Measurements from ENCODE around the gene GMNN. TPM values are rescaled to one million over a fixed set of nuclear protein-coding genes. Genes with fewer than 3 reads are reported as not detected.
A peak's percentile ranks its signal among the peaks of the same experiment; 100 is the strongest.

Gene GMNN
- total and polyA plus RNA-seq, 7 experiments from 2014 or later, result 4.2 to 54.6 (median 5.8) TPM

- H3K4me3 ChIP-seq (ENCODE audit: low read length), result no peak overlapping the region
- intact Hi-C loops (cut with micrococcal nuclease), result loop anchor here in 1 of 2 donors (5.0 kb wide), 3 partner anchors 78 to 238 kb away; no protein-coding TSS in a partner anchor
Measured at GRCh38 chr6:24778878-24779277, 4.1 kb downstream of the GMNN start.

GRCh38 chr6:24779416-24780016 lies 4.8 kb downstream of the GMNN start:
- Histone ChIP-seq H3K27me3 (ENCODE audit: control insufficient read depth in 2 of 2, insufficient read depth in 2 of 2, low read length in 2 of 2) (no peaks in the 10 kb centered on the region), H3K4me3 (ENCODE audit: low read length) (no peak overlapping the region), H3K4me1 (ENCODE audit: control insufficient read depth in 2 of 2, insufficient read depth in 2 of 2, low read length in 2 of 2) (peaks cover 6 to 7% of the 10 kb centered on the region in 2 donors), H3K36me3 (ENCODE audit: control insufficient read depth in 2 of 3, insufficient read depth in 3 of 3, low read length in 3 of 3) (peaks cover 0 to 4% (median 0%) of the 10 kb centered on the region in 3 experiments), H3K27ac (ENCODE audit: low read depth, low read length) (no peak overlapping the region), H3K9me3 (ENCODE audit: control insufficient read depth in 2 of 3, low read length in 3 of 3) (no peaks in the 10 kb centered on the region)
- H3K36me3 Mint-ChIP-seq, result peaks cover 0 to 31% (median 10%) of the 10 kb centered on the region in 5 donors
- intact Hi-C loops (cut with micrococcal nuclease), result loop anchor here in 1 of 2 donors (5.0 kb wide), 3 partner anchors 78 to 238 kb away; no protein-coding TSS in a partner anchor
- H3K27ac Mint-ChIP-seq, result peak overlapping the region in 2 of 9 donors; percentile 6 to 60
- DNase-seq, result no peak
- ChIA-PET POLR2A (interaction anchor here (0.6 to 1.5 kb wide), 4 partner anchors 8 to 246 kb away, joined by 3 to 4 read pairs (median 3); no protein-coding TSS in a partner anchor), CTCF (interaction anchor here (0.7 kb wide), 1 partner anchor 9 kb away, joined by 4 read pairs; no protein-coding TSS in a partner anchor)
- no peak for ATAC-seq
- no peaks in the 10 kb centered on the region for H3K9me3 Mint-ChIP-seq
- peak overlapping the region in 1 of 10 donors; percentile 55 for H3K4me3 Mint-ChIP-seq
- no peaks in the 10 kb centered on the region for H3K27me3 Mint-ChIP-seq
- peaks cover 10 to 49% (median 20%) of the 10 kb centered on the region in 7 donors for H3K4me1 Mint-ChIP-seq

More at GRCh38 chr6:24778878-24779277, 4.1 kb downstream of the GMNN start:
- no peaks in the 10 kb centered on the region for H3K27me3 Mint-ChIP-seq
- peaks cover 6 to 7% of the 10 kb centered on the region in 2 donors for H3K4me1 ChIP-seq (ENCODE audit: control insufficient read depth in 2 of 2, insufficient read depth in 2 of 2, low read length in 2 of 2)
- peaks cover 10 to 52% (median 21%) of the 10 kb centered on the region in 7 donors for H3K4me1 Mint-ChIP-seq
- no peaks in the 10 kb centered on the region for H3K9me3 ChIP-seq (ENCODE audit: control insufficient read depth in 2 of 3, low read length in 3 of 3)
- peaks cover 0 to 28% (median 10%) of the 10 kb centered on the region in 5 donors for H3K36me3 Mint-ChIP-seq
- H3K27me3 ChIP-seq (ENCODE audit: control insufficient read depth in 2 of 2, insufficient read depth in 2 of 2, low read length in 2 of 2), result no peaks in the 10 kb centered on the region
- POLR2A ChIA-PET, result interaction anchor here (0.6 to 1.5 kb wide), 3 partner anchors 8 to 247 kb away, joined by 3 to 4 read pairs (median 3); no protein-coding TSS in a partner anchor
- ATAC-seq (no peak), DNase-seq (no peak)
- no peak overlapping the region for H3K27ac Mint-ChIP-seq
- no peak overlapping the region for H3K27ac ChIP-seq (ENCODE audit: low read depth, low read length)
- peak overlapping the region in 1 of 10 donors; percentile 25 for H3K4me3 Mint-ChIP-seq
- no peaks in the 10 kb centered on the region for H3K9me3 Mint-ChIP-seq
- H3K36me3 ChIP-seq (ENCODE audit: control insufficient read depth in 2 of 3, insufficient read depth in 3 of 3, low read length in 3 of 3), result peaks cover 0 to 4% (median 0%) of the 10 kb centered on the region in 3 experiments
- CTCF ChIA-PET, result no interaction called here

GRCh38 chr6:24780206-24780605 lies 5.5 kb downstream of the GMNN start:
- DNase-seq (no peak), ATAC-seq (no peak)
- Mint-ChIP-seq H3K4me1 (peaks cover 10 to 48% (median 20%) of the 10 kb centered on the region in 7 donors), H3K9me3 (no peaks in the 10 kb centered on the region), H3K27ac (no peak overlapping the region), H3K27me3 (no peaks in the 10 kb centered on the region), H3K4me3 (no peak overlapping the region), H3K36me3 (peaks cover 0 to 33% (median 10%) of the 10 kb centered on the region in 5 donors)
- Histone ChIP-seq H3K27me3 (ENCODE audit: control insufficient read depth in 2 of 2, insufficient read depth in 2 of 2, low read length in 2 of 2) (no peaks in the 10 kb centered on the region), H3K9me3 (ENCODE audit: control insufficient read depth in 2 of 3, low read length in 3 of 3) (no peaks in the 10 kb centered on the region), H3K4me3 (ENCODE audit: low read length) (no peak overlapping the region), H3K36me3 (ENCODE audit: control insufficient read depth in 2 of 3, insufficient read depth in 3 of 3, low read length in 3 of 3) (no peaks in the 10 kb centered on the region), H3K27ac (ENCODE audit: low read depth, low read length) (no peak overlapping the region), H3K4me1 (ENCODE audit: control insufficient read depth in 2 of 2, insufficient read depth in 2 of 2, low read length in 2 of 2) (peaks cover 6 to 7% of the 10 kb centered on the region in 2 donors)
- intact Hi-C loops (cut with micrococcal nuclease), result no loop called here
- CTCF ChIA-PET, result interaction anchor here (0.6 to 0.7 kb wide), 2 partner anchors 8 to 17 kb away, joined by 3 to 4 read pairs; no protein-coding TSS in a partner anchor
- POLR2A ChIA-PET, result interaction anchor here (1.5 kb wide), 1 partner anchor 10 kb away, joined by 4 read pairs; no protein-coding TSS in a partner anchor

- CTCF ChIA-PET, result interaction anchor here (1.2 kb wide), 1 partner anchor 8 kb away, joined by 4 read pairs; no protein-coding TSS in a partner anchor
- peaks cover 0 to 10% (median 0%) of the 10 kb centered on the region in 7 donors for H3K4me1 Mint-ChIP-seq
- no peaks in the 10 kb centered on the region for H3K27me3 Mint-ChIP-seq
- Histone ChIP-seq H3K27me3 (ENCODE audit: control insufficient read depth in 2 of 2, insufficient read depth in 2 of 2, low read length in 2 of 2) (no peaks in the 10 kb centered on the region), H3K27ac (ENCODE audit: low read depth, low read length) (no peak overlapping the region), H3K36me3 (ENCODE audit: control insufficient read depth in 2 of 3, insufficient read depth in 3 of 3, low read length in 3 of 3) (no peaks in the 10 kb centered on the region), H3K9me3 (ENCODE audit: control insufficient read depth in 2 of 3, low read length in 3 of 3) (no peaks in the 10 kb centered on the region), H3K4me3 (ENCODE audit: low read length) (no peak overlapping the region), H3K4me1 (ENCODE audit: control insufficient read depth in 2 of 2, insufficient read depth in 2 of 2, low read length in 2 of 2) (no peaks in the 10 kb centered on the region)
- no peak for ATAC-seq
- H3K36me3 Mint-ChIP-seq, result peaks cover 0 to 34% (median 22%) of the 10 kb centered on the region in 5 donors
- no peak overlapping the region for H3K27ac Mint-ChIP-seq
- peaks cover 0 to 2% (median 0%) of the 10 kb centered on the region in 11 donors for H3K9me3 Mint-ChIP-seq
- POLR2A ChIA-PET, result interaction anchor here (0.6 kb wide), 1 partner anchor 12 kb away, joined by 3 read pairs; no protein-coding TSS in a partner anchor
- no peak for DNase-seq
- no peak overlapping the region for H3K4me3 Mint-ChIP-seq
- intact Hi-C loops (cut with micrococcal nuclease), result no loop called here
Measured at GRCh38 chr6:24788031-24788665, 13.4 kb downstream of the GMNN start.

- no peak overlapping the region for H3K27ac Mint-ChIP-seq
- no peaks in the 10 kb centered on the region for H3K27me3 Mint-ChIP-seq
- POLR2A ChIA-PET, result interaction anchor here (0.9 kb wide), 1 partner anchor 10 kb away, joined by 3 read pairs; no protein-coding TSS in a partner anchor
- H3K36me3 Mint-ChIP-seq, result peaks cover 0 to 8% (median 5%) of the 10 kb centered on the region in 5 donors
- Histone ChIP-seq H3K9me3 (ENCODE audit: control insufficient read depth in 2 of 3, low read length in 3 of 3) (no peaks in the 10 kb centered on the region), H3K27me3 (ENCODE audit: control insufficient read depth in 2 of 2, insufficient read depth in 2 of 2, low read length in 2 of 2) (no peaks in the 10 kb centered on the region), H3K27ac (ENCODE audit: low read depth, low read length) (no peak overlapping the region), H3K36me3 (ENCODE audit: control insufficient read depth in 2 of 3, insufficient read depth in 3 of 3, low read length in 3 of 3) (no peaks in the 10 kb centered on the region), H3K4me3 (ENCODE audit: low read length) (no peak overlapping the region), H3K4me1 (ENCODE audit: control insufficient read depth in 2 of 2, insufficient read depth in 2 of 2, low read length in 2 of 2) (no peaks in the 10 kb centered on the region)
- H3K4me3 Mint-ChIP-seq, result no peak overlapping the region
- ATAC-seq, result no peak
- H3K4me1 Mint-ChIP-seq, result peaks cover 6 to 22% (median 10%) of the 10 kb centered on the region in 7 donors
- CTCF ChIA-PET, result no interaction called here
- H3K9me3 Mint-ChIP-seq, result peaks cover 0 to 11% (median 0%) of the 10 kb centered on the region in 11 donors
- intact Hi-C loops (cut with micrococcal nuclease), result no loop called here
- no peak for DNase-seq
Measured at GRCh38 chr6:24795106-24795505, 20.4 kb downstream of the GMNN start.

GRCh38 chr6:24796616-24797290 lies 22.0 kb downstream of the GMNN start:
- H3K9me3 ChIP-seq (ENCODE audit: control insufficient read depth in 2 of 3, low read length in 3 of 3), result no peaks in the 10 kb centered on the region
- peaks cover 6 to 25% (median 12%) of the 10 kb centered on the region in 7 donors for H3K4me1 Mint-ChIP-seq
- H3K27ac ChIP-seq (ENCODE audit: low read depth, low read length), result no peak overlapping the region
- intact Hi-C loops (cut with micrococcal nuclease), result no loop called here
- no peak overlapping the region for H3K4me3 ChIP-seq (ENCODE audit: low read length)
- no peak for DNase-seq
- ChIA-PET POLR2A (no interaction called here), CTCF (interaction anchor here (0.6 kb wide), 1 partner anchor 16 kb away, joined by 3 read pairs; no protein-coding TSS in a partner anchor)
- H3K4me1 ChIP-seq (ENCODE audit: control insufficient read depth in 2 of 2, insufficient read depth in 2 of 2, low read length in 2 of 2), result no peaks in the 10 kb centered on the region
- H3K9me3 Mint-ChIP-seq, result peaks cover 0 to 11% (median 0%) of the 10 kb centered on the region in 11 donors
- H3K36me3 ChIP-seq (ENCODE audit: control insufficient read depth in 2 of 3, insufficient read depth in 3 of 3, low read length in 3 of 3), result no peaks in the 10 kb centered on the region
- H3K4me3 Mint-ChIP-seq, result no peak overlapping the region
- peak overlapping the region in 3 of 9 donors; percentile 64 to 81 (median 69) for H3K27ac Mint-ChIP-seq
- no peaks in the 10 kb centered on the region for H3K27me3 ChIP-seq (ENCODE audit: control insufficient read depth in 2 of 2, insufficient read depth in 2 of 2, low read length in 2 of 2)
- H3K36me3 Mint-ChIP-seq, result peaks cover 3 to 13% (median 5%) of the 10 kb centered on the region in 5 donors
- no peaks in the 10 kb centered on the region for H3K27me3 Mint-ChIP-seq
- no peak for ATAC-seq

Measured in naive thymus-derived CD4-positive, alpha-beta T cell (primary cell).